Measurements from ENCODE around the gene PDIA5. TPM values are rescaled to one million over a fixed set of nuclear protein-coding genes. Genes with fewer than 3 reads are reported as not detected.

The PDIA5 gene
- total and polyA plus RNA-seq, 2 donors (not counting 1 experiment from before 2014, with no cell fraction given): 2.6 to 3.8 TPM

- Mint-ChIP-seq H3K27me3 (peaks cover 53% of the 10 kb centered on the region), H3K4me1 (no peaks in the 10 kb centered on the region), H3K27ac (no peak overlapping the region), H3K4me3 (no peak overlapping the region), H3K9me3 (ENCODE audit: insufficient read depth) (no peaks in the 10 kb centered on the region)
- Histone ChIP-seq H4K20me1 (ENCODE audit: control insufficient read depth, insufficient read depth, low read length, poor library complexity, severe bottlenecking) (no peaks in the 10 kb centered on the region), H2AFZ (ENCODE audit: insufficient read depth, low read depth, low read length, poor library complexity, severe bottlenecking) (no peak overlapping the region), H3K27me3 (replicated peaks in 1 of 4; ENCODE audit: control extremely low read depth in 1 of 4, control insufficient read depth in 3 of 4, insufficient read depth in 4 of 4, low read length in 3 of 4) (peaks cover 0 to 37% (median 13%) of the 10 kb centered on the region in 4 experiments), H3K27ac (ENCODE audit: low read length in 2 of 2) (no peak overlapping the region), H3K4me2 (replicated peaks; ENCODE audit: low read depth, low read length, poor library complexity, severe bottlenecking) (no peak overlapping the region), H3K36me3 (replicated peaks in 1 of 2; ENCODE audit: control extremely low read depth in 1 of 2, control insufficient read depth in 1 of 2, extremely low read depth in 1 of 2, insufficient read depth in 2 of 2, low read length in 1 of 2) (no peaks in the 10 kb centered on the region), H3K79me2 (ENCODE audit: control insufficient read depth, insufficient read depth, low read length) (no peaks in the 10 kb centered on the region), H3K4me1 (ENCODE audit: control insufficient read depth in 2 of 2, insufficient read depth in 2 of 2, low read length in 2 of 2) (no peaks in the 10 kb centered on the region), H3K4me3 (ENCODE audit: control extremely low read depth in 1 of 5, extremely low read depth in 1 of 5, insufficient read depth in 1 of 5, low read depth in 2 of 5, low read length in 4 of 5) (no peak overlapping the region), H3K9me3 (ENCODE audit: control extremely low read depth in 1 of 3, control insufficient read depth in 2 of 3, insufficient read depth in 1 of 3, low read length in 2 of 3) (no peaks in the 10 kb centered on the region), H3K9ac (ENCODE audit: low read length) (no peak overlapping the region)
- no peak for TF ChIP-seq EZH2 (IDR thresholded peaks at IDR 0.05; ENCODE audit: borderline replicate concordance, insufficient read depth, low read depth, low read length, poor library complexity, severe bottlenecking)
- no peak for TF ChIP-seq CTCF (IDR thresholded peaks at IDR 0.05)
- ATAC-seq (ENCODE audit: low read depth): no peak
- ChIA-PET CTCF (interaction anchor here (0.7 kb wide), 1 partner anchor 70 kb away, joined by 5 read pairs; no protein-coding TSS in a partner anchor), POLR2A (no interaction called here)
- WGBS (ENCODE audit: insufficient coverage): 89% methylated on average over 3 of the region's 3 CpGs
- intact Hi-C loops (cut with micrococcal nuclease): no loop called here
- no peak for DNase-seq
These were observed 31.8 kb upstream of the PDIA5 start for GRCh38 chr3:123034996-123035395.

- no peak overlapping the region for H3K4me3 Mint-ChIP-seq
- no peak overlapping the region for H3K9ac ChIP-seq (ENCODE audit: low read length)
- CTCF ChIA-PET: interaction anchor here (1.2 to 3.0 kb wide), 2 partner anchors 9 to 12 kb away, joined by 3 to 14 read pairs; partner anchors contain the start of gene SEMA5B
- H3K4me1 ChIP-seq (ENCODE audit: control insufficient read depth in 2 of 2, insufficient read depth in 2 of 2, low read length in 2 of 2): no peaks in the 10 kb centered on the region
- no peak overlapping the region for H3K27ac ChIP-seq (ENCODE audit: low read length in 2 of 2)
- H3K9me3 Mint-ChIP-seq (ENCODE audit: insufficient read depth): no peaks in the 10 kb centered on the region
- H3K9me3 ChIP-seq (ENCODE audit: control extremely low read depth in 1 of 3, control insufficient read depth in 2 of 3, insufficient read depth in 1 of 3, low read length in 2 of 3): no peaks in the 10 kb centered on the region
- no peaks in the 10 kb centered on the region for H3K36me3 ChIP-seq (replicated peaks in 1 of 2; ENCODE audit: control extremely low read depth in 1 of 2, control insufficient read depth in 1 of 2, extremely low read depth in 1 of 2, insufficient read depth in 2 of 2, low read length in 1 of 2)
- no peaks in the 10 kb centered on the region for H3K4me1 Mint-ChIP-seq
- no peaks in the 10 kb centered on the region for H4K20me1 ChIP-seq (ENCODE audit: control insufficient read depth, insufficient read depth, low read length, poor library complexity, severe bottlenecking)
- peaks cover 0 to 23% (median 7%) of the 10 kb centered on the region in 4 experiments for H3K27me3 ChIP-seq (replicated peaks in 1 of 4; ENCODE audit: control extremely low read depth in 1 of 4, control insufficient read depth in 3 of 4, insufficient read depth in 4 of 4, low read length in 3 of 4)
- H3K79me2 ChIP-seq (ENCODE audit: control insufficient read depth, insufficient read depth, low read length): no peaks in the 10 kb centered on the region
- intact Hi-C loops (cut with micrococcal nuclease): no loop called here
- WGBS (ENCODE audit: insufficient coverage): 87% methylated on average over 3 of the region's 8 CpGs
- no peak for TF ChIP-seq CTCF (IDR thresholded peaks at IDR 0.05)
- TF ChIP-seq EZH2 (IDR thresholded peaks at IDR 0.05; ENCODE audit: borderline replicate concordance, insufficient read depth, low read depth, low read length, poor library complexity, severe bottlenecking): no peak
- POLR2A ChIA-PET: no interaction called here
- H2AFZ ChIP-seq (ENCODE audit: insufficient read depth, low read depth, low read length, poor library complexity, severe bottlenecking): no peak overlapping the region
- no peak overlapping the region for H3K27ac Mint-ChIP-seq
- no peak overlapping the region for H3K4me2 ChIP-seq (replicated peaks; ENCODE audit: low read depth, low read length, poor library complexity, severe bottlenecking)
- ATAC-seq (ENCODE audit: low read depth): no peak
- H3K27me3 Mint-ChIP-seq: peaks cover 59% of the 10 kb centered on the region
- no peak for DNase-seq
- H3K4me3 ChIP-seq (ENCODE audit: control extremely low read depth in 1 of 5, extremely low read depth in 1 of 5, insufficient read depth in 1 of 5, low read depth in 2 of 5, low read length in 4 of 5): no peak overlapping the region
These were observed 30.3 kb upstream of the PDIA5 start for GRCh38 chr3:123036352-123037014.
